Naive thymus-derived CD4-positive, alpha-beta T cell (primary cell): Measurements from ENCODE around the gene GMDS. TPM values are rescaled to one million over a fixed set of nuclear protein-coding genes. Genes with fewer than 3 reads are reported as not detected.

Experiments
- ATAC-seq: fragments of 150-1000 bp; cut with Tn5 transposase; 2 replicates; pipeline ENCODE4 v1.10.0; 2021; ENCODE audit warnings: mild to moderate bottlenecking, moderate library complexity
- CTCF ChIA-PET: fragments of 350-600 bp; sonication (Branson Sonifier 250); formaldehyde crosslinking; loops from one replicate; lab custom pipeline; 2021; ENCODE audit warnings: antibody characterized with exemption; lab: Charles Lee
- POLR2A ChIA-PET: fragments of 350-600 bp; sonication (Branson Sonifier 250); formaldehyde crosslinking; loops from one replicate; lab custom pipeline; 2021; ENCODE audit warnings: antibody characterized with exemption, inconsistent platforms; lab: Charles Lee
- DNase-seq, 9 donors: peaks; one replicate each; pipeline versions ENCODE4 v3.0.0 to v3.0.0-alpha.2; 2020 to 2022; ENCODE audit warnings: mixed read lengths in 1 of 9
- H3K27ac ChIP-seq: one replicate; pipeline ENCODE4 v1.7.0; 2013; ENCODE audit warnings: mild to moderate bottlenecking, low read depth, low read length, moderate library complexity
- H3K27me3 ChIP-seq, 2 donors: one replicate each; pipeline ENCODE4 v1.7.0; 2013; ENCODE audit warnings: low read length in 2 of 2, mild to moderate bottlenecking in 2 of 2, moderate library complexity in 2 of 2; ENCODE audit not compliant: control insufficient read depth in 2 of 2, insufficient read depth in 2 of 2
- H3K36me3 ChIP-seq, 3 experiments: 1 replicate in 2 of 3; 2 replicates in 1 of 3; pipeline ENCODE4 v1.7.0; 2013; ENCODE audit warnings: low read length in 3 of 3, mild to moderate bottlenecking in 3 of 3, moderate library complexity in 1 of 3; ENCODE audit not compliant: insufficient read depth in 3 of 3, control insufficient read depth in 2 of 3
- H3K4me1 ChIP-seq, 2 donors: one replicate each; pipeline ENCODE4 v1.7.0; 2013; ENCODE audit warnings: low read length in 2 of 2, mild to moderate bottlenecking in 2 of 2, moderate library complexity in 1 of 2; ENCODE audit not compliant: control insufficient read depth in 2 of 2, insufficient read depth in 2 of 2
- H3K4me3 ChIP-seq: 2 replicates; pipeline ENCODE4 v1.7.0; 2013; ENCODE audit warnings: mild to moderate bottlenecking, low read length
- H3K9me3 ChIP-seq, 3 experiments: 1 replicate in 2 of 3; 2 replicates in 1 of 3; pipeline ENCODE4 v1.7.0; 2013; ENCODE audit warnings: low read length in 3 of 3; ENCODE audit not compliant: control insufficient read depth in 2 of 3
- H3K27ac Mint-ChIP-seq, 9 donors: one replicate each; pipeline ENCODE4 v1.8.0; 2020 to 2022; ENCODE audit warnings: mixed read lengths in 9 of 9, mild to moderate bottlenecking in 8 of 9, moderate library complexity in 5 of 9, inconsistent platforms in 2 of 9
- H3K27me3 Mint-ChIP-seq, 5 donors: one replicate each; pipeline ENCODE4 v1.8.0; 2021 to 2022; ENCODE audit warnings: mixed read lengths in 5 of 5, mild to moderate bottlenecking in 1 of 5
- H3K36me3 Mint-ChIP-seq, 5 donors: one replicate each; pipeline ENCODE4 v1.8.0; 2020 to 2022; ENCODE audit warnings: mixed read lengths in 5 of 5, mild to moderate bottlenecking in 3 of 5, inconsistent platforms in 1 of 5
- H3K4me1 Mint-ChIP-seq, 7 donors: one replicate each; pipeline ENCODE4 v1.8.0; 2020 to 2022; ENCODE audit warnings: mixed read lengths in 7 of 7, mild to moderate bottlenecking in 3 of 7, inconsistent platforms in 1 of 7
- H3K4me3 Mint-ChIP-seq, 10 donors: one replicate each; pipeline ENCODE4 v1.8.0; 2020 to 2022; ENCODE audit warnings: mild to moderate bottlenecking in 10 of 10, mixed read lengths in 10 of 10, moderate library complexity in 6 of 10, inconsistent platforms in 2 of 10
- H3K9me3 Mint-ChIP-seq, 11 donors: one replicate each; pipeline ENCODE4 v1.8.0; 2020 to 2022; ENCODE audit warnings: mixed read lengths in 11 of 11, mild to moderate bottlenecking in 4 of 11, inconsistent platforms in 1 of 11, moderate library complexity in 1 of 11
- intact Hi-C, 2 donors: fragments of 100-400 bp; cut with micrococcal nuclease; formaldehyde crosslinking; loops; one replicate each; pipeline ENCODE4 v1.15.1; 2023
- polyA plus RNA-seq, 2 donors: library from polyadenylated mRNA; unstranded; fragments of 300-500 nt; fragmentation: Illumina TruSeq; gene quantifications; one replicate each; pipeline ENCODE4 v1.2.3, GENCODE V29; 2021
- total RNA-seq, 6 experiments: library from RNA in 5 of 6; stranded (reverse) in 5 of 6; gene quantifications; 1 replicate in 5 of 6; 2 replicates in 1 of 6; pipeline ENCODE4 v1.2.3 and lab custom pipeline; 2021 to 2026

GMDS gene
- total and polyA plus RNA-seq, 7 experiments from 2014 or later: 12.7 to 33.9 (median 18.3) TPM

GRCh38 chr6:1597121-1597744 is 648.2 kb downstream of the GMDS start:
- Histone ChIP-seq H3K4me1 (peaks cover 0 to 4% of the 10 kb centered on the region in 2 donors), H3K4me3 (no peak overlapping the region), H3K9me3 (no peaks in the 10 kb centered on the region), H3K36me3 (no peaks in the 10 kb centered on the region), H3K27me3 (peaks cover 0 to 8% of the 10 kb centered on the region in 2 donors), H3K27ac (no peak overlapping the region)
- Mint-ChIP-seq H3K27ac (no peak overlapping the region), H3K9me3 (no peaks in the 10 kb centered on the region), H3K4me3 (no peak overlapping the region), H3K27me3 (peaks cover 63 to 74% (median 65%) of the 10 kb centered on the region in 5 donors), H3K36me3 (no peaks in the 10 kb centered on the region), H3K4me1 (peaks cover 4 to 9% (median 7%) of the 10 kb centered on the region in 7 donors)
- no peak for ATAC-seq
- intact Hi-C loops: loop anchor here (2.0 kb wide), 4 partner anchors 508 to 1154 kb away; partner anchors contain the start of gene MYLK4 (in 1 of the 2)
- ChIA-PET CTCF (interaction anchor here (0.6 to 4.8 kb wide), 11 partner anchors 10 to 1046 kb away, joined by 3 to 58 read pairs (median 3); no protein-coding TSS in a partner anchor), POLR2A (no interaction called here)
- no peak for DNase-seq

GRCh38 chr6:1596088-1596852 is 649.1 kb downstream of the GMDS start:
- no peaks in the 10 kb centered on the region for H3K9me3 Mint-ChIP-seq
- CTCF ChIA-PET: interaction anchor here (0.6 to 4.8 kb wide), 18 partner anchors 11 to 1154 kb away, joined by 3 to 58 read pairs (median 4); partner anchors contain the start of gene MYLK4
- POLR2A ChIA-PET: no interaction called here
- peaks cover 59 to 68% (median 60%) of the 10 kb centered on the region in 5 donors for H3K27me3 Mint-ChIP-seq
- H3K4me1 Mint-ChIP-seq: peaks cover 4 to 9% (median 7%) of the 10 kb centered on the region in 7 donors
- Histone ChIP-seq H3K27ac (no peak overlapping the region), H3K36me3 (no peaks in the 10 kb centered on the region), H3K4me3 (no peak overlapping the region), H3K4me1 (peaks cover 0 to 4% of the 10 kb centered on the region in 2 donors), H3K9me3 (no peaks in the 10 kb centered on the region), H3K27me3 (peaks cover 0 to 4% of the 10 kb centered on the region in 2 donors)
- no peaks in the 10 kb centered on the region for H3K36me3 Mint-ChIP-seq
- H3K27ac Mint-ChIP-seq: peak overlapping the region in 1 of 9 donors; percentile 28
- peak overlapping the region in 6 of 10 donors; percentile 7 to 42 (median 30) for H3K4me3 Mint-ChIP-seq
- intact Hi-C loops: loop anchor here (1.0 to 2.0 kb wide), 10 partner anchors 72 to 1155 kb away; partner anchors contain the start of gene MYLK4 (in 2 of the 2)
- DNase-seq (peak in 8 of 9 donors; percentile 45 to 76 (median 63)), ATAC-seq (peak; percentile 90)

- peaks cover 51 to 60% (median 53%) of the 10 kb centered on the region in 5 donors for H3K27me3 Mint-ChIP-seq
- DNase-seq (no peak), ATAC-seq (no peak)
- POLR2A ChIA-PET: no interaction called here
- Histone ChIP-seq H3K27ac (no peak overlapping the region), H3K27me3 (peaks cover 0 to 4% of the 10 kb centered on the region in 2 donors), H3K4me1 (peaks cover 0 to 4% of the 10 kb centered on the region in 2 donors), H3K36me3 (no peaks in the 10 kb centered on the region), H3K9me3 (no peaks in the 10 kb centered on the region), H3K4me3 (no peak overlapping the region)
- H3K9me3 Mint-ChIP-seq: no peaks in the 10 kb centered on the region
- CTCF ChIA-PET: interaction anchor here (0.7 to 4.8 kb wide), 13 partner anchors 9 to 1155 kb away, joined by 3 to 58 read pairs (median 4); partner anchors contain the start of gene MYLK4
- intact Hi-C loops: loop anchor here (1.0 to 2.0 kb wide), 10 partner anchors 71 to 1155 kb away; partner anchors contain the start of gene MYLK4 (in 2 of the 2)
- H3K4me3 Mint-ChIP-seq: peak overlapping the region in 1 of 10 donors; percentile 35
- no peak overlapping the region for H3K27ac Mint-ChIP-seq
- H3K36me3 Mint-ChIP-seq: no peaks in the 10 kb centered on the region
- peaks cover 4 to 9% (median 4%) of the 10 kb centered on the region in 7 donors for H3K4me1 Mint-ChIP-seq
These were observed 649.9 kb downstream of the GMDS start for GRCh38 chr6:1595271-1596087.

DNA sequence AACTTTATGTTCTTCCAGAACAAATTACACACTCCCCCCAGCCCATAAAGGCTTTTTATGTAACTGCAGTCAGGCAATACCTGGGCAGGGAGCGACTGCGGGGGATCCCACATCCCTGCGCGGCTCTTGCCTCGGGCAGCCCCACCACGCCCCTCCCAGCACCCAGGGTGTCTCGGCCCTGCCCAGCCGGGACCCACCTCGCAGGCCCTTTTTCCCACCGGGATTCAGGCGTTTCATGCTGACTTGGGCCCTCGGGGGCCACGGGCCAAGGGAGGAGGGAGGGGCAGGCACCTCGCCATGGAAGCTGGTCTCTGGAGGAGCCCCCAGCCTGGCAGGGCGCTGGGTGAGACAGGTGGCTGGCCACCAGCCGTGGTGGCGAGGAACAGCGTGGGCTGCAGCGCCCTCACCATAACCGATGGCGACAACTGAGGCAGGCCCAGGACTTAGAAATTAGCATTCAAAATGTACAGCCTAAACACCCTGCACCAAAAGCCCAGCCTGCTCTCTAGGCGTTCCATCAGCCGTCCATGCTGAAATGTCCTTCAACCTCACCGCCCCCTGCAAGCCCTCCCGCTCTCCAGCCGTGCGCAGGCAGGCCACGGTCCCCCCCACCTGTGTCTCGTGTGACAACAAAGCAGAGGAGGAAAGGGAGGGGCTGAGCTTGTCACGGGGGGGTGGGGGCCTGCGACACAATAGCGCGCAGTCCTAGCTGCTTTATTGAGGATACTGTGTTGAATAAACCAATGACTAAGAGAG is 650.8 kb downstream of the GMDS start:
- H3K9me3 Mint-ChIP-seq: no peaks in the 10 kb centered on the region
- no peak overlapping the region for H3K27ac Mint-ChIP-seq
- H3K36me3 Mint-ChIP-seq: no peaks in the 10 kb centered on the region
- H3K27ac ChIP-seq: no peak overlapping the region
- peaks cover 0 to 4% of the 10 kb centered on the region in 2 donors for H3K4me1 ChIP-seq
- ChIA-PET POLR2A (interaction anchor here (0.6 kb wide), 1 partner anchor 34 kb away, joined by 3 read pairs; no protein-coding TSS in a partner anchor), CTCF (interaction anchor here (0.7 to 4.8 kb wide), 6 partner anchors 9 to 1156 kb away, joined by 3 to 58 read pairs (median 8); partner anchors contain the start of gene MYLK4)
- no peak overlapping the region for H3K4me3 ChIP-seq
- H3K27me3 Mint-ChIP-seq: peaks cover 44 to 52% (median 48%) of the 10 kb centered on the region in 5 donors
- H3K27me3 ChIP-seq: peaks cover 0 to 4% of the 10 kb centered on the region in 2 donors
- intact Hi-C loops: no loop called here
- peaks cover 4 to 9% (median 4%) of the 10 kb centered on the region in 7 donors for H3K4me1 Mint-ChIP-seq
- ATAC-seq (no peak), DNase-seq (no peak)
- peak overlapping the region in 1 of 10 donors; percentile 35 for H3K4me3 Mint-ChIP-seq
- H3K9me3 ChIP-seq: no peaks in the 10 kb centered on the region
- no peaks in the 10 kb centered on the region for H3K36me3 ChIP-seq

DNA sequence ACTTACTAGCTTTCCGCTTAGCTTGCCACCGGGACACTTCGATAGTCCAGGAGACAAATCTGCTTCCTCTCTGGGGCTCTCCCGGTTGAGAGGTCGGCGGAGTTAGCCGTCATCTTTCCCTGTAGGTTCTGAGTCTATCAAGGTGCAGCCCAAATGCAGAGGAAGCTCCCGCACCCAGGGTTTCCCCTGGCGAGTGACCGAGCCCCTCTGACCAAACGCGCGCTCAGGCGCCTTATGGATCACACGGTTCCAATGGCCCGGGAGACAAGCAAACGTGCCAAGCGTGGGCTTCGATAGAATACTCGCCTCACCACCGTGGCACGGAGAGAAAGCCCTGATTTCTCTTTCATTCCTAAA is 651.5 kb downstream of the GMDS start:
- Mint-ChIP-seq H3K4me1 (peaks cover 4 to 9% (median 4%) of the 10 kb centered on the region in 7 donors), H3K9me3 (no peaks in the 10 kb centered on the region), H3K4me3 (no peak overlapping the region), H3K27ac (no peak overlapping the region), H3K36me3 (no peaks in the 10 kb centered on the region), H3K27me3 (peaks cover 39 to 53% (median 49%) of the 10 kb centered on the region in 5 donors)
- Histone ChIP-seq H3K36me3 (no peaks in the 10 kb centered on the region), H3K4me1 (peaks cover 0 to 4% of the 10 kb centered on the region in 2 donors), H3K27ac (no peak overlapping the region), H3K27me3 (peaks cover 0 to 4% of the 10 kb centered on the region in 2 donors), H3K9me3 (no peaks in the 10 kb centered on the region), H3K4me3 (no peak overlapping the region)
- ATAC-seq (no peak), DNase-seq (no peak)
- ChIA-PET CTCF (interaction anchor here (4.8 kb wide), 1 partner anchor 1038 kb away, joined by 58 read pairs; no protein-coding TSS in a partner anchor), POLR2A (no interaction called here)
- intact Hi-C loops: no loop called here
